ENCODE data around the gene KCNQ1OT1.

- TF ChIP-seq POLR2A (IDR thresholded peaks at IDR 0.05) (no peak), CTCF (IDR thresholded peaks at IDR 0.05) (no peak)
Measured at GRCh38 chr11:2686360-2687222, 13.2 kb downstream of the KCNQ1OT1 start.
